A549 (cell line): ENCODE data around the gene POLE.

ENCODE experiments used
- ELK1 ChIP-seq: fragments of 150-350 bp; IDR thresholded peaks from 2 replicates; pipeline ENCODE4 v1.6.1; 2014; ENCODE audit warnings: low read depth, mild to moderate bottlenecking, low read length
- POLR2A ChIP-seq: IDR thresholded peaks from 2 replicates; pipeline ENCODE4 v1.6.1; 2012; ENCODE audit warnings: mild to moderate bottlenecking, low read length

GRCh38 chr12:132632521-132633228 is 54.5 kb downstream of the POLE start:
- TF ChIP-seq ELK1: no peak
- no peak for TF ChIP-seq POLR2A
